Measurements from ENCODE around the gene ANKH.
"Not testable (repeated sequence)": the region's sequence is repeated elsewhere in the genome, so short reads cannot be mapped to it uniquely, and the experiment has no call there.

ANKH gene

DNA sequence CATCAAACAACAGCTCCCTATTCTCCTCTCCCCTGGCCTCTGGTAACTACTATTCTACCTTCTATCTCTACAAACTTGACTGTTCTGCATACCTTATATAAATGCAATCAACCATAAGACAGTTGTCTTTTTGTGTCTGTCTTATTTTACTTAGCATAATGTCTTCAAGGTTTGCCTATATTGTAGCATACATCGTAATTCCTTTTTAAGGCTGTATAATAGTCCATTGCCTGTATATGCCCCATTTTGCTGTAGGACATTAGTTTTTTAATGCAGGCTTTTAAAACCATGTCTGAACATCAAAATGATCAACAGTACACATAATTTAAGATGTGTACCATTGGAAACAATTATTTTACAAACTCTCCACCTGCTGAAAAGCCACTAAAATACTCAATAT is 12.4 kb downstream of the ANKH start:
- no peak for DNase-seq (ENCODE audit: low read depth in 1 of 2, low spot score in 1 of 2)

- no peak for DNase-seq (ENCODE audit: low read depth in 1 of 2, low spot score in 1 of 2)
These were observed 16.2 kb downstream of the ANKH start for GRCh38 chr5:14855366-14855765.

DNA sequence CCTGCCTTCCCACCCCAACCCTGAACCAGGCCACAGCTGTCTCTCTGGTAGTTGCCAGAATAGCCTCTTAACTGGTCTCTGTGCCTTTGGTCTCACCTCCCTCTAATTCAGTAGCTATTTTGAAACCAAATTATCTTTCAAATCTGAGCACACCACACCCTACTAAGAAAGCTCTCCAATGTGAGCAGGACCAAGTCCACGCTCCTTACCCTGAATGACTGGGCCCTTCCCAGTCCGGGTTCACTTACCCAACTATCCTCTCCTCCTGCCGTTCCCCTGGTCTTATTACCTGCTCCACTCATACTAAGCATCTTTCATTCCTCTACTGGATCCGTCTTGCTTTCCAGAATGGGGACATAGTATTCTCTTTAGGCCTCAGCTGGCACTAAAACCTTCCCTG is 16.8 kb downstream of the ANKH start:
- no peak for DNase-seq (ENCODE audit: low read depth in 1 of 2, low spot score in 1 of 2)

GRCh38 chr5:14853685-14854084 is 17.9 kb downstream of the ANKH start:
- DNase-seq (ENCODE audit: low read depth in 1 of 2, low spot score in 1 of 2) = no peak

DNA sequence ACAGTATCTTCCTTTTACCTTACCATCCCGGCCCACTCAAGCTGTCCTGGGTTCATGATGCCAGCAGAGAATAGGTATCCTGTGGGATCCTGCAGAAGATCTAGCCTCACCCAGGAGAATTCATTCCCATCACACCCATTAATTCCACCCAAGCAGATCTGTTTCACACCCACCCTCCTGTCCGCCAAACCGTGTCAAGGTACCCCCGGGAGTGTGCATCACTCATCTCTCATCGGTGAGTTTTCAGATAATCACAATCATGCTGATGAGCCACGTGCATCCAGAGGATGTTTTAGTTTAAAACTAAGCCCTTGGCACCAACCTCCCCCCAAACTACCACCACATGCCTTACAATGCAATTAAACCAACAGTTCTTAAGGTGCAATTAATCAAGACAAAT is 18.8 kb downstream of the ANKH start:
- DNase-seq (ENCODE audit: low read depth in 1 of 2, low spot score in 1 of 2) = no peak

DNA sequence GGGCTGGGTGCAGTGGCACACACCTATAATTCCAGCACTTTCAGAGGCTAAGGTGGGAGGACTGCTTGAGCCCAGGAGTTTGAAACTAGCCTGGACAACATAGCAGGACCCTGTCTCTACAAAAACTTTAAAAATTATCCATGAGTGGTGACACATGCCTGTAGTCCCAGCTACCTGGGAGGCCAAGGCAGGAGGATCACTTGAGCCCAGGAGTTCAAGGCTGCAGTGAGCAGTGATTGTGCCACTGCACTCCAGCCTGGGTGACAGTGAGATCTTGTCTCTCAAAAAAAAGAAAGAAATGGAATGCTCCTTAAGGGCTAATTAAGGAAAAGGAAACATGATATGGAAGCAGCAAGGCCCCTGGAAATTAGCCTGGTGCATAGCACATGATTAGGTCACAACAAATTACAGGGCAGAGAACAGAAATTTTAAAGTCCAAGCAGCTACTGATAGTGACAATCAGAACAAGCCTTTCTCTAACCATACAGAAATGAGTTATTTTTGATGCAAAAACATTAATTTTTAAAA is 19.5 kb downstream of the ANKH start:
- no peak for DNase-seq (ENCODE audit: low read depth in 1 of 2, low spot score in 1 of 2)

- no peak for DNase-seq (ENCODE audit: low read depth in 1 of 2, low spot score in 1 of 2)
These were observed 20.0 kb downstream of the ANKH start for GRCh38 chr5:14851597-14851996.

DNA sequence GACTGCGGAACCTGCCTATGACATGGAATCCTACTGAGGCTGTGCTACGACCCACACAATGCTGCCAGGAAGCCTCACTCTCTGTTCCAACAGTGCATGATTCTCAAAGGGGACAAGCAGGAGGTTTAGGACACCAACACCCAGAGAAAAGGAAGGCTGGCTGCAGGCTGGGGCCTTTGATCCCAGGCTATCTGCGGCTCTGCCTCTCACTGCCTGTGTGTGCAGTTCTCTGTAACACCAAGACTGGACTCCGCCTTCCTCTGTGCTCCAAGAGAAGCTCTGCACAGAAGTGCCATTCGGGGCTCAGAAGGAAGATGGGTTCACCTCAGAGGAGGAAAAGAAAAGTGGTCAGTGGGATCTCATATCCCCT is 20.5 kb downstream of the ANKH start:
- no peak for DNase-seq (ENCODE audit: low read depth in 1 of 2, low spot score in 1 of 2)

DNA sequence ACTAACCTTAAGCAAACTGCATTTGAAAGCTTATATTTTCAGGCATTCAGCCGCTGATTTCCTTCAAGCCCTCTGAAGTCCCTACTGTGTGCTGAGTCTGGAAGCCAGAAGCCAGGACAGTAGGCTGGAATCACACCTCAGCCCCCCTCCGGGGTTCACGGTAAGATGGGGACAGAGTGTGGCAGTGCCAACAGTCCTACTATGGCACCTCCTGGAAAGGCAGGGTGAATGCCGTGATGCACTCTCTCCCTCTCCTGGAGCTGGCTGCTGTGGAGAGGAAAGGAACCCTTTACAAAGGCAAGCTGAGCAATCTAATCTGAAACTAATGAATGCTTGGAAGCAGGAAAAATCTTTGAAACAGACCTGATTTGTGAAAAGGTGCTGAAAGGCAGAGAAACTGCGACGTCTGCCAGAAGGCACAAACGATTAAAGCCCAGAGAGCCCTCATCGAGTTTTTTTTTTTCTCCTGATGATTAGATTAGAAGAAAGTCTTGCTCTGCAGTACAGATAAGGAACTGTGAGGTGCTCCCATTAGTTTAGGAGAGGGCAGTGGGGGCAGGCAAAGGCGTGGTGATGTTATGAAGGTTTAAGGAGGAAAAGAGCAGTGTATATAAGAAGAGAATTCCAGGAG is 21.0 kb downstream of the ANKH start:
- no peak for DNase-seq (ENCODE audit: low read depth in 1 of 2, low spot score in 1 of 2)

GRCh38 chr5:14849516-14850294 is 21.9 kb downstream of the ANKH start:
- DNase-seq (ENCODE audit: low read depth in 1 of 2, low spot score in 1 of 2) = no peak

- not testable (repeated sequence) for DNase-seq (ENCODE audit: low read depth in 1 of 2, low spot score in 1 of 2)
These were observed 22.6 kb downstream of the ANKH start for GRCh38 chr5:14848942-14849341.

DNA sequence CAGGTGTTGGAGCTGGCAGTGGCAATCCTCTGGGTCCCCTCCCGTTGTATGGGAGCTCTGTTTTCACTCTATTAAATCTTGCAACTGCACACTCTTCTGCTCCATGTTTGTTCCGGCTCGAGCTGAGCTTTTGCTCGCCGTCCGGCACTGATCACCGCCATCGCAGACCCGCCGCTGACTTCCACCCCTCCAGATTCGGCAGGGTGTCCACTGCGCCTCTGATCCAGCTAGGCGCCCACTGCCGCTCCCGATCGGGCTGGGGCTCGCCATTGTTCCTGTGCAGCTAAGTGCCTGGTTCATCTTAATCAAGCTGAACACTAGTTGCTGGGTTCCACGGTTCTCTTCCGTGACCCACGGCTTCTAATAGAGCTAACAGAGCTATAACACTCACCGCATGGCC is 23.2 kb downstream of the ANKH start:
- DNase-seq (ENCODE audit: low read depth in 1 of 2, low spot score in 1 of 2) = no peak

GRCh38 chr5:14847471-14847870 is 24.1 kb downstream of the ANKH start:
- no peak for DNase-seq (ENCODE audit: low read depth in 1 of 2, low spot score in 1 of 2)

DNA sequence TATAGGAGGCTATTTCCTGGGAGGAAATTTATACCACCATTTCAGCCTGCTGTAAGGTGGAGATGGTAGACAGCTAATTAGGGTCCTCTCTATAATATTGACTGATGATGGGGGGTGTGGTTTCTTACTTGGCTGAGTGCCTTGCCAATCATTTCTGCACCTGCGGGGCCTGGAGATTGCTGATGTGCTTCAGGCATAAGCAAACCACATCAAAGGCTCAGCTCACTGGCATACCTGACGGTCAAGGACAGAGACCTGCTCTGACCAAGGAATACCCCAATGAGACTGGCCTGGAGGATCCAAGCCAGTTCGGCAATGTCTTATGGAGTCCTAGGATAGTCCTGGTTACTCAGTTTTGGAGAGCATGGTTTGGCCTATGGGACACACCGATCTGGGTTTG is 29.5 kb downstream of the ANKH start:
- no peak for DNase-seq (ENCODE audit: low read depth in 1 of 2, low spot score in 1 of 2)

- no peak for DNase-seq (ENCODE audit: low read depth in 1 of 2, low spot score in 1 of 2)
These were observed 31.0 kb downstream of the ANKH start for GRCh38 chr5:14840624-14841023.

DNA sequence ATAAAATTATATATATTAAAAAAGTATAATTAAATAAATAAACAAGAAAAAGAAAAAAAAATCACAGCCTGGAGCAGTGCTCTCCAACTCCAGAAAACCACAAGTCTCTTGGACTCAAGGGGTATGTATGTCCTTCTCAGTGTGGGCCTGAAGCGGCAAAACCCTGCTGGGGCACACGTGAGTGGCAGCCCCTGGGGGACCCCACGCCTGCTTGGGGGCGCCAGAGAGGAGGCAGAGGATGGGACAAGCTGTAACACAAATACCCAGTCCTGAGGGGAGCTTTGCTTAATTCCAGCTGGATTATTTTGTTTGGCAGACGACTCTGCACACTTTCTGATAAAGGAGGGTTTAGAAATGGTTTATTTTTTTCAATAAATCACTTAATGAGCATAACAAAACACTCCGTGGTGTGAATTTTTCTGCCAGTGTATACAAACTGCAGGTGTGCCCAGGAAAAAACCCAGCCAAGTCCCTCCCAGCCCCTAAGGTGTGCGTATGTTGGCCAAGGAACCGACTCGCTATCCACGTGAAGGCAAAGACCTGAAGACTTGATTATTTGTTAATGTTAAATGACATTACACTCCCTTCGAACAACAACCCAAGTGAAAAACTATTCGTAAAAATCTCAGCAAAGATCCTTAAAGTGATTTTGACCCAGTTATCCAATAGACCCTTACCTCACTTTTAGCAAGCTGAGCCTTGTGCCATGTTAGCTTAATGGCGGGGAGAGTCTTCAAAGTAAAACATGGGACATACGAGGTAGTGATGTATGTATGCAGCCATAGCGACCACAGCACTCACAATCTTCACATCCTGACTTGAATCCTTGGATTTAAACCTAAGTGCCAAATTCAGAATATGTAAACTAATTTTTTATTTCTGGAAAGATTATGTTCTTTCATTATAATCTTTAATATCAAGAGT is 32.9 kb downstream of the ANKH start:
- DNase-seq (ENCODE audit: low read depth in 1 of 2, low spot score in 1 of 2) = no peak

- DNase-seq (ENCODE audit: low read depth in 1 of 2, low spot score in 1 of 2) = not testable (repeated sequence)
These were observed 34.0 kb downstream of the ANKH start for GRCh38 chr5:14837423-14838122.

GRCh38 chr5:14834584-14835550 is 36.7 kb downstream of the ANKH start:
- DNase-seq (ENCODE audit: low read depth in 1 of 2, low spot score in 1 of 2) = no peak

GRCh38 chr5:14834062-14834461 is 37.5 kb downstream of the ANKH start:
- DNase-seq (ENCODE audit: low read depth in 1 of 2, low spot score in 1 of 2) = no peak

DNA sequence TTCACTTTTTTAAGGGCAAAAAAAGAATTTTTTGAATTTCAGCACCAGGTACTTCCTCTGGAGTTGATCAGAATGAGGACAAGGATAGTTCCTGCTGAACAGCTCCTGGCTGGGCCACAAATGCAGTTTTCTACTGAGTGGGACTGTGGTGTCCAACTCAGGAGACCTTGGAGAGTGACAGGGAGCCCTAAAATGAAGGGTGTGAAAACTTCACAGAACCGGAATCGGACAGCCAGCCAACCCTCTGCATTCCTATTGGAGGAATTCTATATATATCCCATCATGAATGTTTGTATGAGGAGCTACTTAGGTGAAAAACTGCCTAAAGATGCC is 40.6 kb downstream of the ANKH start:
- DNase-seq (ENCODE audit: low read depth in 1 of 2, low spot score in 1 of 2) = no peak
